Body of pancreas (tissue), 4 donors: ENCODE data around the gene SKI.
A peak's percentile ranks its signal among the peaks of the same experiment; 100 is the strongest.

Experiments used
- CTCF ChIP-seq, 7 experiments: fragments of 450-650 bp in 4 of 7; fragments of 200-600 bp in 3 of 7; sonication (generic) in 3 of 7; IDR thresholded peaks; one replicate each; pipeline ENCODE4 v1.5.1; 2016 to 2019; ENCODE audit warnings: antibody characterized with exemption in 7 of 7
- POLR2A ChIP-seq, 3 donors: fragments of 450-650 bp; IDR thresholded peaks; one replicate each; pipeline ENCODE4 v1.6.1; 2016; ENCODE audit warnings: antibody characterized with exemption in 3 of 3, mild to moderate bottlenecking in 2 of 3

- TF ChIP-seq CTCF (IDR thresholded peaks at IDR 0.05) = peak in 1 of 7 experiments; percentile 11
- TF ChIP-seq POLR2A (IDR thresholded peaks at IDR 0.05) = no peak
Measured at GRCh38 chr1:2311184-2312032, 83.3 kb downstream of the SKI start.
